BLaER1 treated with 17β-estradiol and CSF1 and Interleukin-3, amounts not matched to agents 10 nM and 100 nM (cell line): ENCODE results near the gene ARVCF.

Source experiments
- H3K27ac ChIP-seq, 11 experiments: shearing (Covaris generic); formaldehyde crosslinking; 2 replicates each; pipeline ENCODE4 v1.8.1; 2022
- H3K27me3 ChIP-seq, 11 experiments: shearing (Covaris generic); formaldehyde crosslinking; 2 replicates each; pipeline ENCODE4 v1.8.1; 2022
- H3K36me3 ChIP-seq, 11 experiments: shearing (Covaris generic); formaldehyde crosslinking; 2 replicates each; pipeline ENCODE4 v1.8.1; 2022
- H3K4me1 ChIP-seq, 10 experiments: shearing (Covaris generic); formaldehyde crosslinking; 2 replicates each; pipeline ENCODE4 v1.8.1; 2022
- H3K4me2 ChIP-seq, 11 experiments: shearing (Covaris generic); formaldehyde crosslinking; 2 replicates each; pipeline ENCODE4 v1.8.1; 2022
- H3K4me3 ChIP-seq, 10 experiments: shearing (Covaris generic); formaldehyde crosslinking; 2 replicates each; pipeline ENCODE4 v1.8.1; 2022
- H3K9ac ChIP-seq, 11 experiments: shearing (Covaris generic); formaldehyde crosslinking; 2 replicates each; pipeline ENCODE4 v1.8.1; 2022
- H3K9me3 ChIP-seq, 11 experiments: shearing (Covaris generic); formaldehyde crosslinking; replicated peaks in 1 of 11; 2 replicates each; pipeline ENCODE4 v1.8.1; 2022
- H4K20me1 ChIP-seq, 11 experiments: shearing (Covaris generic); formaldehyde crosslinking; 2 replicates each; pipeline ENCODE4 v1.8.1; 2022
- Cebpa-rat ChIP-seq, 11 experiments: shearing (Covaris generic); IDR thresholded peaks; 2 replicates each; pipeline ENCODE4 v1.8.1; 2022

Gene ARVCF

DNA sequence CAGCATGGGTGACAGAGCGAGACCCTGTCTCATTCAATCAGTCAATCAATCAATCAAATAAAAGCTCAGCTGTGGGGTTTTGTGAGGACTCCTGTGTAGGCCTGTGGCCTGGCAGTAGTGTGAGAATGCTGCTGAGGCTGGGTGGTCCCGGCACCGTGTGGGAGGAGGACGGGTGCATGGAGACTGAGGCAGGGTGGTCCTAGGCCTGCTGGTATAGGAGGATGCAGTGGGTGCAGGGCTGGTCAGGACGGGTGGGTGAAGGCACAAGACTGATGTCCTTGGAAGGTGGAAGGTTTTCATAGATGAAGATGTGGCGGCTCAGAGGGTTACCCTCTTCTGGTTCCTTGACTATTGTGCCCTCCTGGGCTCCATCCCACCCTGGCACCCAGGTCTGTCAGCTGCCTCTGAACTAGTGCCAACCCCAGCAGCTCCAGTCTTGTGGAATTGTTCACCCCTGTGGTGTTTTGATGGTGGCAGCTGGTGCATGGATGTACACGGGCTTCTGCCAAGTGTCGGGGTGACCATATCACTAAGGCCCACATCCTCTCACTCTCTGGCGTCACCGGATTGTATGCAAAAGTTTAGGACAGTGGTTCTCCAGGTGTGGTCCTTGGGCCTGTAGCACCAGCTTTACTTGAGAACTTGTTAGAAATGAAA, 28.0 kb upstream of the ARVCF start:
- peak overlapping the region in 2 of 11 experiments; percentile 6 to 19; a peak in 3 of 22 replicates for H3K27ac ChIP-seq
- H3K27me3 ChIP-seq = no peaks in the 10 kb centered on the region
- TF ChIP-seq Cebpa-rat (IDR thresholded peaks at IDR 0.05) = no peak
- peaks cover 19 to 32% (median 25%) of the 10 kb centered on the region in 11 experiments for H3K9me3 ChIP-seq
- no peak overlapping the region for H3K4me3 ChIP-seq
- H3K36me3 ChIP-seq = peaks cover 69 to 99% (median 87%) of the 10 kb centered on the region in 11 experiments
- peak overlapping the region in 4 of 11 experiments; percentile 4 to 35 (median 28); a peak in 5 of 22 replicates for H3K4me2 ChIP-seq
- H4K20me1 ChIP-seq = peaks cover 0 to 76% (median 0%) of the 10 kb centered on the region in 11 experiments; a peak in 6 of 22 replicates
- H3K9ac ChIP-seq = peak overlapping the region in 1 of 11 experiments; percentile 14; a peak in 1 of 22 replicates
- peaks cover 0 to 35% (median 24%) of the 10 kb centered on the region in 10 experiments; a peak in 15 of 20 replicates for H3K4me1 ChIP-seq

DNA sequence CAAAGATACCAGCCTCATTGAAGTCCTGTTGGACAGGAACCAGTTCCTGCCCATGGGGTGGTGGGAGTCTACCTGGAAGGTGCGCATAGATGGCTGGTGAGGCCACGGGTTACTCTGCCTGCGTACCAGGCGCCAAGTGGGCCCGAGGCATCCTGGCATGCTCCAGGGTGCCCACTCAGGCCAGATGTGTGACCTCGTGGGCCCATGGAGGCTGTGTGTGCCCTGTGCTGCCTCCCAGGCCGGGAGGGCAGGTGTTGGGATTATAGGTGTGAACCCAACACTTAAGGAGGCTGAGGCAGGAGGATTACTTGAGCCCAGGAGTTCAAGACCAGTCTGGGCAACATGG, 27.3 kb upstream of the ARVCF start:
- Histone ChIP-seq H3K36me3 (peaks cover 67 to 99% (median 86%) of the 10 kb centered on the region in 11 experiments), H3K4me3 (no peak overlapping the region), H3K9me3 (peaks cover 17 to 28% (median 23%) of the 10 kb centered on the region in 11 experiments), H3K4me1 (peaks cover 0 to 42% (median 31%) of the 10 kb centered on the region in 10 experiments; a peak in 15 of 20 replicates), H4K20me1 (peaks cover 0 to 79% (median 0%) of the 10 kb centered on the region in 11 experiments; a peak in 6 of 22 replicates), H3K4me2 (peak overlapping the region in 4 of 11 experiments; percentile 4 to 35 (median 28); a peak in 3 of 22 replicates), H3K27ac (peak overlapping the region in 2 of 11 experiments; percentile 6 to 49; a peak in 3 of 22 replicates), H3K27me3 (no peaks in the 10 kb centered on the region), H3K9ac (no peak overlapping the region)
- TF ChIP-seq Cebpa-rat (IDR thresholded peaks at IDR 0.05) = no peak

DNA sequence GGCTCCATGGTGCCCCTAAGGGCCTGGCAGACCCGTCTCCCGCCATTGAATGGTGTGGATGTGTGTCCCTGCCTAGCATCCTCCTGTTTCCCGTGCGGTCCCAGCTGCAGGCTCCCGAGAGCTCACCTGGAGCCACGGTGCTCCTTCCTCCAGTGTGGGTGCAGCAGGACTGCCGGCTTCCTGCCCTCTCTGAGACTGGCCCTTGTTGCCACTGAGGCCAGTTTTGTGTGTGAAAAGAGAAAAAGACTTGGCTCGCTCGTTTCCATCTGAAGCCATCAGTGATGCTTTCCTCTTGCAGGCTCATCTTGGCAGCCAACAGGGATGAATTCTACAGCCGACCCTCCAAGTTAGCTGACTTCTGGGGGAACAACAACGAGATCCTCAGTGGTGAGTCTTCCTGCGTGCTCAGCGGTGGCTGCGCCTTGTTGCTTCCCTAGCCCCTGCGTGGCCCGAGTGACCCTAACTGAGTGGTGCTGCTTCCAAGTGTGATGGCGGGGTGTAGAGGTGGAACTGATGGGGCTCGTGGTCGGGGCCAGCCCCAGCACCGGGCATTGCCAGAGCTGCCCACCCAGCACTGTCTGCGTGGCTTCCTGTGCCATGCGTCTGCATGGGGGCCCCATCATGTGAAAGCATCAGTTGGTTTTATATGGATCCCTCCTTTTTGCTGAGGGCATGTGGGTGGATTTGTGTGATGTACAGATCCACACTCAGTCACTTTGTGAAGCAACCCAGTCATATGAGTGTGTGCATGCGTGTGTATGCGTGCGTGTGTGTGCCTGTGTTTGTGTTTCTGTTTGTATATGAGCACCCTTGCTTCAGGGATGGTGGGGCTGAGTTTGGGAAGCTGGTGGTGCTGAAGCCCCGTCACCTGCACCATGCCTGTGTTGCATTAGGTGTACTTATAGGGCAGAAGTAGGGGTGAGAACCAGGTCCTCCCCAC, 26.7 kb upstream of the ARVCF start:
- Histone ChIP-seq H3K27ac (peak overlapping the region in 2 of 11 experiments; percentile 37 to 49; a peak in 1 of 22 replicates), H4K20me1 (peaks cover 0 to 80% (median 0%) of the 10 kb centered on the region in 11 experiments; a peak in 7 of 22 replicates), H3K9ac (no peak overlapping the region), H3K4me2 (peak overlapping the region in 1 of 11 experiments; percentile 24; a peak in 1 of 22 replicates), H3K4me3 (no peak overlapping the region), H3K9me3 (peaks cover 11 to 21% (median 16%) of the 10 kb centered on the region in 11 experiments), H3K4me1 (peaks cover 1 to 48% (median 37%) of the 10 kb centered on the region in 10 experiments; a peak in 19 of 20 replicates), H3K36me3 (peaks cover 61 to 99% (median 86%) of the 10 kb centered on the region in 11 experiments), H3K27me3 (no peaks in the 10 kb centered on the region)
- TF ChIP-seq Cebpa-rat (IDR thresholded peaks at IDR 0.05) = no peak

DNA sequence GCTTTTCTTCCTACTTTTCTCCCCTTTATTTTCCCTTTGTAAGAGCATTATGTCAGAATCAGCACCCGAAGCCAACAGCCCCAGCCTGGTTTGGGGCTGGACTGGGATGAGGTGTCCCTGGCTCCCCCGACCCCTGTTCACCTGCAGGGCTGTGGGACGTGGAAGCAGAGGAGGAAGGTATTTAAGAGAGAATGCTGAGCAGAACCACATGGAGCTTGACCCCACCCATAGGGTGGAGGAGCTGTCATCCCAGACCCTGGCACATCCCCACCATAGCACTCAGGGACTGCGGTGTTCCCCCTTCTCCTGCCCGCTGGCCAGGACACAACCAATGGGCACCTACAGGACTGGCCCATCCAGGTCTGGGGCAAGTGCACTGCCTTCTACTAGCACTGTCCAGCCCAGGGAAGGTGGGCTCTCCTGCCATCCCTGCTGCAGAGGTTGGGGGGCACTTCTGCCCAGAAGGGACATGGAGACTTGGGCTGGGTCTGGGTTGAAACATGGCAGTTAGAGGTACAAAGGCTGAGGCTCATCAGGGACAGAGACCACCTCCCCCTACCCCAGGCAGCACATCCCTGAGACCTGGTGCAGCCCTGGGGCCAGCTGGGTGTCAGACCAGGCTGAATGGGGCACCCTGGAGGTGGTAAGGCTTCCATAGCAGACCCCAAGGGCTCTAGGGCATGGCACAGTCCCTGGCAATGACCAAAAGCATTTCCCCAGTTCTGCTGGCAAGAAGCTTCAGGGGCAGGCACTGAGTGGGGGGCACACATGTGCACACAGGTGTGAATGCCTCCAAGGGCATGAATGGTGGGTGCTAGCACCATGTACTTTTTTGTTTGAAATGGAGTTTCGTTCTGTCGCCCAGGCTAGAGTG, 23.9 kb upstream of the ARVCF start:
- Histone ChIP-seq H3K4me1 (peaks cover 29 to 72% (median 64%) of the 10 kb centered on the region in 10 experiments), H3K27me3 (no peaks in the 10 kb centered on the region), H4K20me1 (peaks cover 0 to 100% (median 0%) of the 10 kb centered on the region in 11 experiments; a peak in 7 of 22 replicates), H3K9ac (peak overlapping the region in 3 of 11 experiments; percentile 37 to 50 (median 44); a peak in 3 of 22 replicates), H3K4me2 (peak overlapping the region in 4 of 11 experiments; percentile 1 to 94 (median 86); a peak in 5 of 22 replicates), H3K36me3 (peaks cover 54 to 95% (median 74%) of the 10 kb centered on the region in 11 experiments), H3K4me3 (no peak overlapping the region), H3K9me3 (peaks cover 0 to 18% (median 14%) of the 10 kb centered on the region in 11 experiments; a peak in 18 of 22 replicates), H3K27ac (peak overlapping the region in 5 of 11 experiments; percentile 80 to 95 (median 93); a peak in 7 of 22 replicates)
- TF ChIP-seq Cebpa-rat (IDR thresholded peaks at IDR 0.05) = no peak

DNA sequence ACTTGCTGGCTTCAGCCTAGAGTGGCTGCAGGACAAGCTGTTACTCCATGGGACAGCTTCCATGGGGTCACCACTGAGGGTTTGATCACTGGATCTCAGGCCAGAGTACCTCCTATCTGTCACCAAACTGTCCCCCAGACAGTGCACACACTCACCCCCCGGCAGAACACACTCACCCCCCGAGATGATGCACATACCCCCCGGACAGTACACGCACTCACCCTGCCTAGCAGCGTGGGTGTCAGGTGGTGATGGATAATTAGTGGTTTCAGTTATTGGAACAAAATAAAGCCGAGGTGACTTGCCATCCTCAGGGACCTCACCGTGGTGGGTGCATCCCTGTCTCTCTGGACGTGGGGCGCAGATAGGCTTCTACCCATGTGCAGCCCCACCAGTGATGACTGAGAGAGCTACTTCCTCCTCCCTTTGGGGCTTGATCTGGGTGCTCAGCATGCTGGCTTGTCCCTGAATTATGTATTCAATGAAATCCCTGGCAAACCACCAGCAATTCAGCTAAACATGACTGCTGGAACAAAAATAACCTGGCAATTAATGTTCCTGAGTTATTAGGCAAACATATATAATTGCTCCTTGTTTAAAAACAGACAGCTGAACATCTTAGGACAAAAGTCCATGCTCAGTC, 23.2 kb upstream of the ARVCF start:
- Histone ChIP-seq H3K4me3 (no peak overlapping the region), H3K36me3 (peaks cover 61 to 95% (median 76%) of the 10 kb centered on the region in 11 experiments), H3K9ac (peak overlapping the region in 4 of 11 experiments; percentile 37 to 57 (median 47); a peak in 8 of 22 replicates), H4K20me1 (peaks cover 0 to 100% (median 0%) of the 10 kb centered on the region in 11 experiments; a peak in 7 of 22 replicates), H3K27me3 (no peaks in the 10 kb centered on the region), H3K4me1 (peaks cover 37 to 75% (median 70%) of the 10 kb centered on the region in 10 experiments), H3K9me3 (peaks cover 0 to 25% (median 22%) of the 10 kb centered on the region in 11 experiments; a peak in 18 of 22 replicates), H3K27ac (peak overlapping the region in 6 of 11 experiments; percentile 77 to 95 (median 92); a peak in 9 of 22 replicates), H3K4me2 (peak overlapping the region in 8 of 11 experiments; percentile 6 to 94 (median 87); a peak in 8 of 22 replicates)
- TF ChIP-seq Cebpa-rat (IDR thresholded peaks at IDR 0.05) = no peak

DNA sequence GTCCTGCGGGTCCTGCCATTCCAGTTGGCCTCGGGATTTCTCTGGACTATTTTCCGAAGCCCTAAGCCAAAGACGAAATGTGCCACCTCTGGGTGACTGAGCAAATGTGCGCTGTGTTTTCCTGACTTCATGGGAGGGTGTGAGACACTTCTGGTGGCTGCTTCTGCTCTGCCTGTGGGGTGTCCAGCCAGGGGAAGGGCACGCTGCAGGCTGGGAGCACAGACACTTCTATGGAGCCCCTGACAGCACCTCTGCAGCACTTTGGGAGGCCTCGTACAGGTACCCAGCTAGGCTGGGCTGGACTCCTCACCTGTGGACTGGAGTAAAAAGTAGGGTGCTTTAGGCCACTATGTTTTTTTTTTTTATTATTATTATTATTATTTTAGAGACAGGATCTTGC, 22.0 kb upstream of the ARVCF start:
- H3K9ac ChIP-seq = peak overlapping the region in 8 of 11 experiments; percentile 59 to 82 (median 74); a peak in 16 of 22 replicates
- peak overlapping the region; percentile 60 to 94 (median 88); a peak in 20 of 22 replicates for H3K4me2 ChIP-seq
- peaks cover 49 to 79% (median 71%) of the 10 kb centered on the region in 10 experiments for H3K4me1 ChIP-seq
- H3K9me3 ChIP-seq = peaks cover 0 to 37% (median 32%) of the 10 kb centered on the region in 11 experiments; a peak in 18 of 22 replicates
- peak overlapping the region in 10 of 11 experiments; percentile 10 to 95 (median 83); a peak in 19 of 22 replicates for H3K27ac ChIP-seq
- no peaks in the 10 kb centered on the region for H3K27me3 ChIP-seq
- no peak for TF ChIP-seq Cebpa-rat (IDR thresholded peaks at IDR 0.05)
- H3K36me3 ChIP-seq = peaks cover 50 to 91% (median 68%) of the 10 kb centered on the region in 11 experiments
- H3K4me3 ChIP-seq = peak overlapping the region in 4 of 10 experiments; percentile 1 to 46 (median 28); a peak in 1 of 20 replicates
- peaks cover 0 to 100% (median 0%) of the 10 kb centered on the region in 11 experiments; a peak in 7 of 22 replicates for H4K20me1 ChIP-seq

DNA sequence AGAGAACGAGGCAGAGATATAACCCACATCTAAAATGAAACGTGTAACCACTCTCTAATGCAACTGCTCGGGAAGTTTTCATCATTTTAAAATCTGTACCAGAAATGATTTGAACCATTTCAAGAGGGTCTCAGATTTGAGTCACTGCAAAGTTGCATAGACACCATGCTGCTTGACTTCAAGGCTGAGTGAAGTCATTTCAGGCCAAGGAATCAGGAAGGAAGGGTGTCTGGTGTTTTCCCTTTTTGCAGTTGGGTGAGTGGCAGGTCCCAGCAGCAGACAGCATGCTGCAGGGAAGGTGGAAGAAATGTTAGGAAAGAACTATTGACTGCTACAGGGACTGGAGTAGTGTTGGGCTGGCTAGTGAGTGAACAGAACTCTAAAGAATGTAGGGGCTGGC, 20.8 kb upstream of the ARVCF start:
- H3K9me3 ChIP-seq = peaks cover 0 to 43% (median 39%) of the 10 kb centered on the region in 11 experiments; a peak in 18 of 22 replicates
- H3K4me3 ChIP-seq = peak overlapping the region in 5 of 10 experiments; percentile 1 to 46 (median 33); a peak in 8 of 20 replicates
- peak overlapping the region in 9 of 11 experiments; percentile 25 to 82 (median 69); a peak in 17 of 22 replicates for H3K9ac ChIP-seq
- H3K27me3 ChIP-seq = no peaks in the 10 kb centered on the region
- H3K36me3 ChIP-seq = peaks cover 40 to 91% (median 60%) of the 10 kb centered on the region in 11 experiments
- H3K27ac ChIP-seq = peak overlapping the region in 9 of 11 experiments; percentile 50 to 95 (median 86); a peak in 18 of 22 replicates
- no peak for TF ChIP-seq Cebpa-rat (IDR thresholded peaks at IDR 0.05)
- peak overlapping the region; percentile 60 to 94 (median 88) for H3K4me2 ChIP-seq
- peaks cover 0 to 100% (median 0%) of the 10 kb centered on the region in 11 experiments; a peak in 9 of 22 replicates for H4K20me1 ChIP-seq
- peaks cover 61 to 85% (median 82%) of the 10 kb centered on the region in 10 experiments for H3K4me1 ChIP-seq
